ENCODE data around the gene DOCK4. TPM values are rescaled to one million over a fixed set of nuclear protein-coding genes. Genes with fewer than 3 reads are reported as not detected.

DOCK4 gene
- total RNA-seq, 2 experiments from 2014 or later = 0.64 to 0.87 TPM

- CTCF ChIA-PET = no interaction called here
- peaks cover 3% of the 10 kb centered on the region for H3K27me3 Mint-ChIP-seq
- no peaks in the 10 kb centered on the region for H3K36me3 Mint-ChIP-seq
- H3K9me3 Mint-ChIP-seq (ENCODE audit: low read depth) = no peaks in the 10 kb centered on the region
- H3K4me3 Mint-ChIP-seq = no peak overlapping the region
- H3K4me1 Mint-ChIP-seq = no peaks in the 10 kb centered on the region
- DNase-seq (no peak), ATAC-seq (no peak)
- H3K27ac Mint-ChIP-seq = no peak overlapping the region
These were observed 155.8 kb downstream of the DOCK4 start for GRCh38 chr7:112050250-112050881.

GRCh38 chr7:112049555-112050249 lies 156.5 kb downstream of the DOCK4 start:
- ATAC-seq (no peak), DNase-seq (no peak)
- peaks cover 6% of the 10 kb centered on the region for H3K27me3 Mint-ChIP-seq
- CTCF ChIA-PET = no interaction called here
- H3K27ac Mint-ChIP-seq = no peak overlapping the region
- no peaks in the 10 kb centered on the region for H3K4me1 Mint-ChIP-seq
- H3K36me3 Mint-ChIP-seq = no peaks in the 10 kb centered on the region
- no peak overlapping the region for H3K4me3 Mint-ChIP-seq
- H3K9me3 Mint-ChIP-seq (ENCODE audit: low read depth) = no peaks in the 10 kb centered on the region

GRCh38 chr7:112047421-112047820 lies 158.8 kb downstream of the DOCK4 start:
- no peak overlapping the region for H3K4me3 Mint-ChIP-seq
- H3K27ac Mint-ChIP-seq = no peak overlapping the region

GRCh38 chr7:112045222-112045621 lies 161.0 kb downstream of the DOCK4 start:
- CTCF ChIA-PET = no interaction called here
- Mint-ChIP-seq H3K27ac (no peak overlapping the region), H3K4me1 (no peaks in the 10 kb centered on the region), H3K36me3 (no peaks in the 10 kb centered on the region), H3K4me3 (no peak overlapping the region), H3K27me3 (peaks cover 6% of the 10 kb centered on the region), H3K9me3 (ENCODE audit: low read depth) (no peaks in the 10 kb centered on the region)
- ATAC-seq = no peak
- no peak for DNase-seq

More at GRCh38 chr7:112047421-112047820, 158.8 kb downstream of the DOCK4 start:
- ATAC-seq (no peak), DNase-seq (no peak)
- H3K9me3 Mint-ChIP-seq (ENCODE audit: low read depth) = no peaks in the 10 kb centered on the region
- H3K27me3 Mint-ChIP-seq = peaks cover 6% of the 10 kb centered on the region
- H3K4me1 Mint-ChIP-seq = no peaks in the 10 kb centered on the region
- CTCF ChIA-PET = no interaction called here
- no peaks in the 10 kb centered on the region for H3K36me3 Mint-ChIP-seq

- CTCF ChIA-PET = no interaction called here
- Mint-ChIP-seq H3K27me3 (peaks cover 3% of the 10 kb centered on the region), H3K4me3 (no peak overlapping the region), H3K4me1 (no peaks in the 10 kb centered on the region), H3K9me3 (ENCODE audit: low read depth) (no peaks in the 10 kb centered on the region), H3K36me3 (no peaks in the 10 kb centered on the region), H3K27ac (no peak overlapping the region)
- ATAC-seq = no peak
- no peak for DNase-seq
These were observed 163.6 kb downstream of the DOCK4 start for GRCh38 chr7:112042631-112043030.

GRCh38 chr7:112038353-112038752 lies 167.8 kb downstream of the DOCK4 start:
- Mint-ChIP-seq H3K4me3 (no peak overlapping the region), H3K27me3 (peaks cover 5% of the 10 kb centered on the region), H3K36me3 (no peaks in the 10 kb centered on the region), H3K27ac (no peak overlapping the region), H3K9me3 (ENCODE audit: low read depth) (no peaks in the 10 kb centered on the region), H3K4me1 (no peaks in the 10 kb centered on the region)
- DNase-seq = no peak
- ATAC-seq = no peak
- CTCF ChIA-PET = no interaction called here

- DNase-seq (no peak), ATAC-seq (no peak)
- peaks cover 7% of the 10 kb centered on the region for H3K27me3 Mint-ChIP-seq
- no peak overlapping the region for H3K27ac Mint-ChIP-seq
- CTCF ChIA-PET = no interaction called here
- no peaks in the 10 kb centered on the region for H3K9me3 Mint-ChIP-seq (ENCODE audit: low read depth)
- H3K4me1 Mint-ChIP-seq = no peaks in the 10 kb centered on the region
- H3K36me3 Mint-ChIP-seq = no peaks in the 10 kb centered on the region
- H3K4me3 Mint-ChIP-seq = no peak overlapping the region
These were observed 170.1 kb downstream of the DOCK4 start for GRCh38 chr7:112036071-112036470.

GRCh38 chr7:112031689-112032088 lies 174.5 kb downstream of the DOCK4 start:
- CTCF ChIA-PET = no interaction called here
- Mint-ChIP-seq H3K27ac (no peak overlapping the region), H3K36me3 (no peaks in the 10 kb centered on the region), H3K27me3 (peaks cover 15% of the 10 kb centered on the region), H3K9me3 (ENCODE audit: low read depth) (no peaks in the 10 kb centered on the region), H3K4me1 (no peaks in the 10 kb centered on the region), H3K4me3 (no peak overlapping the region)
- ATAC-seq = no peak
- no peak for DNase-seq

GRCh38 chr7:112025556-112025955 lies 180.6 kb downstream of the DOCK4 start:
- DNase-seq = no peak
- no peak for ATAC-seq
- H3K4me1 Mint-ChIP-seq = no peaks in the 10 kb centered on the region
- H3K27me3 Mint-ChIP-seq = peaks cover 4% of the 10 kb centered on the region
- no peak overlapping the region for H3K27ac Mint-ChIP-seq
- H3K36me3 Mint-ChIP-seq = no peaks in the 10 kb centered on the region
- H3K4me3 Mint-ChIP-seq = no peak overlapping the region
- H3K9me3 Mint-ChIP-seq (ENCODE audit: low read depth) = no peaks in the 10 kb centered on the region
- CTCF ChIA-PET = no interaction called here

GRCh38 chr7:112023786-112024185 lies 182.4 kb downstream of the DOCK4 start:
- H3K4me1 Mint-ChIP-seq = no peaks in the 10 kb centered on the region
- no peaks in the 10 kb centered on the region for H3K9me3 Mint-ChIP-seq (ENCODE audit: low read depth)
- no peak for ATAC-seq
- H3K36me3 Mint-ChIP-seq = no peaks in the 10 kb centered on the region
- CTCF ChIA-PET = no interaction called here
- no peak overlapping the region for H3K27ac Mint-ChIP-seq
- no peak overlapping the region for H3K4me3 Mint-ChIP-seq
- DNase-seq = no peak
- H3K27me3 Mint-ChIP-seq = peaks cover 3% of the 10 kb centered on the region

GRCh38 chr7:112023282-112023681 lies 182.9 kb downstream of the DOCK4 start:
- no peak for ATAC-seq

GRCh38 chr7:112022128-112022527 lies 184.1 kb downstream of the DOCK4 start:
- no peak overlapping the region for H3K27ac Mint-ChIP-seq
- ATAC-seq (no peak), DNase-seq (no peak)
- H3K4me3 Mint-ChIP-seq = no peak overlapping the region
- CTCF ChIA-PET = no interaction called here
- H3K9me3 Mint-ChIP-seq (ENCODE audit: low read depth) = no peaks in the 10 kb centered on the region
- H3K4me1 Mint-ChIP-seq = no peaks in the 10 kb centered on the region
- H3K27me3 Mint-ChIP-seq = no peaks in the 10 kb centered on the region
- no peaks in the 10 kb centered on the region for H3K36me3 Mint-ChIP-seq

More at GRCh38 chr7:112023282-112023681, 182.9 kb downstream of the DOCK4 start:
- peaks cover 3% of the 10 kb centered on the region for H3K27me3 Mint-ChIP-seq
- DNase-seq = no peak
- no peak overlapping the region for H3K4me3 Mint-ChIP-seq
- H3K4me1 Mint-ChIP-seq = no peaks in the 10 kb centered on the region
- no peaks in the 10 kb centered on the region for H3K9me3 Mint-ChIP-seq (ENCODE audit: low read depth)
- no peaks in the 10 kb centered on the region for H3K36me3 Mint-ChIP-seq
- CTCF ChIA-PET = no interaction called here
- H3K27ac Mint-ChIP-seq = no peak overlapping the region

GRCh38 chr7:112021379-112022044 lies 184.7 kb downstream of the DOCK4 start:
- Mint-ChIP-seq H3K36me3 (no peaks in the 10 kb centered on the region), H3K27me3 (no peaks in the 10 kb centered on the region), H3K9me3 (ENCODE audit: low read depth) (no peaks in the 10 kb centered on the region), H3K4me3 (no peak overlapping the region), H3K27ac (no peak overlapping the region), H3K4me1 (no peaks in the 10 kb centered on the region)
- CTCF ChIA-PET = no interaction called here
- DNase-seq = no peak
- ATAC-seq = no peak

- Mint-ChIP-seq H3K4me1 (no peaks in the 10 kb centered on the region), H3K9me3 (ENCODE audit: low read depth) (no peaks in the 10 kb centered on the region), H3K27ac (no peak overlapping the region), H3K27me3 (peaks cover 2% of the 10 kb centered on the region), H3K36me3 (no peaks in the 10 kb centered on the region), H3K4me3 (no peak overlapping the region)
- CTCF ChIA-PET = no interaction called here
- no peak for DNase-seq
- ATAC-seq = no peak
These were observed 185.4 kb downstream of the DOCK4 start for GRCh38 chr7:112020800-112021199.
